Epithelial cell of esophagus (primary cell): Measurements from ENCODE around the gene STK24.
A peak's percentile ranks its signal among the peaks of the same experiment; 100 is the strongest.

Experiments used
- DNase-seq: peaks from one replicate; pipeline ENCODE4 v3.0.0; 2010; ENCODE audit warnings: low read depth
- H3K4me3 ChIP-seq: 2 replicates; pipeline ENCODE4 v1.5.1; 2011; ENCODE audit warnings: mild to moderate bottlenecking, low read length, control low read depth
- CTCF ChIP-seq: IDR thresholded peaks from 2 replicates; pipeline ENCODE4 v1.5.1; 2011; ENCODE audit warnings: low read depth, mild to moderate bottlenecking, low read length, control low read depth, inconsistent platforms; ENCODE audit not compliant: insufficient read depth; ENCODE audit errors: missing control alignments

STK24 gene

GRCh38 chr13:98459171-98459681 is 117.7 kb downstream of the STK24 start:
- no peak for TF ChIP-seq CTCF
- no peak for DNase-seq
- no peak overlapping the region for H3K4me3 ChIP-seq

GRCh38 chr13:98458431-98458830 is 118.5 kb downstream of the STK24 start:
- TF ChIP-seq CTCF = no peak
- DNase-seq = no peak
- no peak overlapping the region for H3K4me3 ChIP-seq

- no peak for TF ChIP-seq CTCF
- H3K4me3 ChIP-seq = no peak overlapping the region
- DNase-seq = no peak
Measured at GRCh38 chr13:98457053-98457452, 119.9 kb downstream of the STK24 start.

GRCh38 chr13:98456413-98456845 is 120.5 kb downstream of the STK24 start:
- no peak for TF ChIP-seq CTCF
- no peak for DNase-seq
- H3K4me3 ChIP-seq = no peak overlapping the region

- DNase-seq = peak; percentile 54
- TF ChIP-seq CTCF = no peak
- no peak overlapping the region for H3K4me3 ChIP-seq
Measured at GRCh38 chr13:98454389-98454881, 122.5 kb downstream of the STK24 start.

GRCh38 chr13:98452851-98453843 is 123.8 kb downstream of the STK24 start:
- DNase-seq = no peak
- no peak for TF ChIP-seq CTCF
- no peak overlapping the region for H3K4me3 ChIP-seq
